T-cell (primary cell): Measurements from ENCODE around the gene MEGF10. TPM values are rescaled to one million over a fixed set of nuclear protein-coding genes. Genes with fewer than 3 reads are reported as not detected.
"Not testable (repeated sequence)": the region's sequence is repeated elsewhere in the genome, so short reads cannot be mapped to it uniquely, and the experiment has no call there.

Experiments used
- ATAC-seq, 4 experiments: fragments of 200-7000 bp in 3 of 4; fragments of 150-1000 bp in 1 of 4; cut with Tn5 transposase; replicated peaks in 1 of 4; 1 replicate in 3 of 4; 2 replicates in 1 of 4; pipeline ENCODE4 v1.10.0; 2021; ENCODE audit warnings: moderate library complexity in 3 of 4, mild to moderate bottlenecking in 2 of 4, moderate number of reproducible peaks in 1 of 4
- CTCF ChIA-PET, 2 donors: fragments of 300-600 bp; sonication (Branson Sonifier 250); formaldehyde crosslinking; loops; one replicate each; lab custom pipeline; 2022; ENCODE audit warnings: antibody characterized with exemption in 2 of 2; lab: Charles Lee
- POLR2A ChIA-PET, 2 donors: fragments of 300-600 bp; sonication (Branson Sonifier 250); formaldehyde crosslinking; loops; one replicate each; lab custom pipeline; 2022; ENCODE audit warnings: antibody characterized with exemption in 2 of 2; lab: Charles Lee
- DNase-seq, 35 experiments: peaks; one replicate each; pipeline versions ENCODE4 v3.0.0 to v3.0.0-alpha.2; 2013 to 2023
- H3K27ac ChIP-seq: one replicate; pipeline ENCODE4 v1.5.1; 2013; ENCODE audit warnings: low read length
- H3K27me3 ChIP-seq, 2 experiments: replicated peaks in 1 of 2; 1 replicate in 1 of 2; 2 replicates in 1 of 2; pipeline versions ENCODE4 v1.6.1 to v1.7.0; 2013; ENCODE audit warnings: low read length in 1 of 2, mixed read lengths in 1 of 2; ENCODE audit not compliant: control insufficient read depth in 2 of 2, insufficient read depth in 2 of 2; ENCODE audit errors: extremely low read depth in 1 of 2
- H3K36me3 ChIP-seq, 2 donors: 1 replicate in 1 of 2; 2 replicates in 1 of 2; pipeline versions ENCODE4 v1.6.1 to v1.7.0; 2013; ENCODE audit warnings: low read length in 1 of 2; ENCODE audit not compliant: control insufficient read depth in 2 of 2, insufficient read depth in 1 of 2; ENCODE audit errors: extremely low read depth in 1 of 2
- H3K4me1 ChIP-seq, 2 experiments: 1 replicate in 1 of 2; 2 replicates in 1 of 2; pipeline versions ENCODE4 v1.6.1 to v1.7.0; 2013; ENCODE audit warnings: low read length in 2 of 2, mixed read lengths in 1 of 2; ENCODE audit not compliant: insufficient read depth in 2 of 2, control insufficient read depth in 1 of 2; ENCODE audit errors: extremely low read depth in 1 of 2
- H3K4me3 ChIP-seq, 2 donors: 1 replicate in 1 of 2; 2 replicates in 1 of 2; pipeline versions ENCODE4 v1.5.1 to v1.7.0; 2013; ENCODE audit warnings: mild to moderate bottlenecking in 2 of 2, low read length in 1 of 2, moderate library complexity in 1 of 2; ENCODE audit not compliant: control insufficient read depth in 1 of 2; ENCODE audit errors: extremely low read depth in 1 of 2
- H3K9me3 ChIP-seq: 2 replicates; pipeline ENCODE4 v1.7.0; 2013
- H3K27ac Mint-ChIP-seq, 2 donors: one replicate each; pipeline ENCODE4 v1.8.0; 2020 to 2021; ENCODE audit warnings: mild to moderate bottlenecking in 2 of 2, mixed read lengths in 2 of 2
- H3K27me3 Mint-ChIP-seq, 2 donors: one replicate each; pipeline ENCODE4 v1.8.0; 2021 to 2022; ENCODE audit warnings: mixed read lengths in 2 of 2
- H3K36me3 Mint-ChIP-seq: one replicate; pipeline ENCODE4 v1.8.0; 2021; ENCODE audit warnings: mixed read lengths
- H3K4me1 Mint-ChIP-seq, 3 donors: one replicate each; pipeline ENCODE4 v1.8.0; 2020 to 2022; ENCODE audit warnings: mixed read lengths in 3 of 3, mild to moderate bottlenecking in 1 of 3
- H3K4me3 Mint-ChIP-seq, 3 donors: one replicate each; pipeline ENCODE4 v1.8.0; 2020 to 2022; ENCODE audit warnings: mild to moderate bottlenecking in 3 of 3, mixed read lengths in 3 of 3, moderate library complexity in 3 of 3
- H3K9me3 Mint-ChIP-seq, 3 donors: one replicate each; pipeline ENCODE4 v1.8.0; 2020 to 2022; ENCODE audit warnings: mixed read lengths in 3 of 3
- WGBS: methylation state at CpG from one replicate; pipeline ENCODE4 v1.1.5; 2013; ENCODE audit warnings: missing lambda C conversion rate; ENCODE audit not compliant: insufficient coverage; 5-methylcytosine and 5-hydroxymethylcytosine counted together
- total RNA-seq, 35 experiments: library from RNA in 6 of 35; stranded (reverse) in 6 of 35; fragments of 120-200 nt in 1 of 35; gene quantifications; one replicate each; pipeline versions ENCODE4 v1.2.1 to v1.2.4 and lab custom pipeline; 2013 to 2026

MEGF10 gene
- total RNA-seq, 5 donors from 2014 or later (not counting 1 experiment from before 2014, with no cell fraction given), result 0.06 to 0.89 (median 0.47) TPM; not detected in 2

- 77% methylated on average over 6 of the region's 9 CpGs for WGBS
- H3K9me3 Mint-ChIP-seq, result peaks cover 4 to 10% (median 6%) of the 10 kb centered on the region in 3 donors
- POLR2A ChIA-PET, result not testable (repeated sequence)
These were observed 22.3 kb upstream of the MEGF10 start for GRCh38 chr5:127268342-127268741.

GRCh38 chr5:127270713-127271112, 19.9 kb upstream of the MEGF10 start:
- H3K4me3 ChIP-seq, H3K4me1 ChIP-seq, H3K27me3 ChIP-seq, H3K4me1 Mint-ChIP-seq, H3K36me3 ChIP-seq, ATAC-seq, H3K4me3 Mint-ChIP-seq, H3K9me3 ChIP-seq, H3K27ac Mint-ChIP-seq, H3K36me3 Mint-ChIP-seq, POLR2A ChIA-PET, CTCF ChIA-PET, DNase-seq, H3K27ac ChIP-seq: not testable (repeated sequence)
- WGBS, result no CpG with 5 or more reads among the region's 4 CpGs
- Mint-ChIP-seq H3K9me3 (peaks cover 4 to 10% (median 6%) of the 10 kb centered on the region in 3 donors), H3K27me3 (peaks cover 24 to 35% of the 10 kb centered on the region in 2 donors)

More at GRCh38 chr5:127268342-127268741, 22.3 kb upstream of the MEGF10 start:
- H3K27me3 ChIP-seq, H3K4me1 Mint-ChIP-seq, H3K36me3 Mint-ChIP-seq, H3K4me3 Mint-ChIP-seq, H3K4me3 ChIP-seq, DNase-seq, H3K36me3 ChIP-seq, CTCF ChIA-PET, H3K4me1 ChIP-seq, ATAC-seq, H3K9me3 ChIP-seq, H3K27ac ChIP-seq, H3K27ac Mint-ChIP-seq: not testable (repeated sequence)
- peaks cover 20 to 27% of the 10 kb centered on the region in 2 donors for H3K27me3 Mint-ChIP-seq

- peaks cover 0 to 6% of the 10 kb centered on the region in 2 experiments for H3K27me3 ChIP-seq
- no peaks in the 10 kb centered on the region for H3K4me1 Mint-ChIP-seq
- H3K36me3 Mint-ChIP-seq, result no peaks in the 10 kb centered on the region
- CTCF ChIA-PET, result no interaction called here
- no peak for ATAC-seq
- no peaks in the 10 kb centered on the region for H3K36me3 ChIP-seq
- H3K9me3 Mint-ChIP-seq, result peaks cover 3 to 8% (median 4%) of the 10 kb centered on the region in 3 donors
- H3K4me3 Mint-ChIP-seq, result no peak overlapping the region
- H3K4me3 ChIP-seq, result no peak overlapping the region
- POLR2A ChIA-PET, result no interaction called here
- peaks cover 17 to 24% of the 10 kb centered on the region in 2 donors for H3K27me3 Mint-ChIP-seq
- H3K4me1 ChIP-seq, result no peaks in the 10 kb centered on the region
- no peak overlapping the region for H3K27ac ChIP-seq
- no peaks in the 10 kb centered on the region for H3K9me3 ChIP-seq
- WGBS, result 100% methylated on average over 1 of the region's 2 CpGs
- DNase-seq, result no peak
- H3K27ac Mint-ChIP-seq, result no peak overlapping the region
These were observed 14.9 kb upstream of the MEGF10 start for GRCh38 chr5:127275641-127276193.

- no peaks in the 10 kb centered on the region for H3K36me3 Mint-ChIP-seq
- no peaks in the 10 kb centered on the region for H3K36me3 ChIP-seq
- DNase-seq, result no peak
- H3K27me3 ChIP-seq, result peaks cover 0 to 8% of the 10 kb centered on the region in 2 experiments
- CTCF ChIA-PET, result no interaction called here
- peaks cover 0 to 5% (median 0%) of the 10 kb centered on the region in 3 donors for H3K4me1 Mint-ChIP-seq
- H3K9me3 ChIP-seq, result no peaks in the 10 kb centered on the region
- H3K27ac Mint-ChIP-seq, result no peak overlapping the region
- WGBS, result 94% methylated on average over 9 of the region's 11 CpGs
- no peak for ATAC-seq
- H3K4me3 Mint-ChIP-seq, result no peak overlapping the region
- peaks cover 8 to 22% of the 10 kb centered on the region in 2 donors for H3K27me3 Mint-ChIP-seq
- no peaks in the 10 kb centered on the region for H3K4me1 ChIP-seq
- no peaks in the 10 kb centered on the region for H3K9me3 Mint-ChIP-seq
- POLR2A ChIA-PET, result no interaction called here
- H3K4me3 ChIP-seq, result no peak overlapping the region
- H3K27ac ChIP-seq, result no peak overlapping the region
These were observed 9.9 kb upstream of the MEGF10 start for GRCh38 chr5:127280491-127281220.

- peaks cover 0 to 5% (median 0%) of the 10 kb centered on the region in 3 donors for H3K4me1 Mint-ChIP-seq
- 90% methylated on average over 3 of the region's 4 CpGs for WGBS
- no peak overlapping the region for H3K4me3 Mint-ChIP-seq
- H3K27me3 Mint-ChIP-seq, result peaks cover 14 to 27% of the 10 kb centered on the region in 2 donors
- no peaks in the 10 kb centered on the region for H3K9me3 ChIP-seq
- no peak for DNase-seq
- H3K36me3 Mint-ChIP-seq, result no peaks in the 10 kb centered on the region
- ChIA-PET POLR2A (no interaction called here), CTCF (no interaction called here)
- H3K27ac ChIP-seq, result no peak overlapping the region
- H3K4me1 ChIP-seq, result no peaks in the 10 kb centered on the region
- ATAC-seq, result no peak
- H3K4me3 ChIP-seq, result no peak overlapping the region
- no peaks in the 10 kb centered on the region for H3K36me3 ChIP-seq
- no peak overlapping the region for H3K27ac Mint-ChIP-seq
- peaks cover 0 to 8% of the 10 kb centered on the region in 2 experiments for H3K27me3 ChIP-seq
- H3K9me3 Mint-ChIP-seq, result no peaks in the 10 kb centered on the region
These were observed 9.0 kb upstream of the MEGF10 start for GRCh38 chr5:127281609-127282008.

- ChIA-PET CTCF (no interaction called here), POLR2A (no interaction called here)
- Mint-ChIP-seq H3K27me3 (peaks cover 60 to 70% of the 10 kb centered on the region in 2 donors), H3K27ac (no peak overlapping the region), H3K9me3 (peaks cover 4 to 12% (median 4%) of the 10 kb centered on the region in 3 donors), H3K36me3 (no peaks in the 10 kb centered on the region), H3K4me3 (no peak overlapping the region), H3K4me1 (peaks cover 9 to 15% (median 12%) of the 10 kb centered on the region in 3 donors)
- DNase-seq (no peak), ATAC-seq (no peak)
- Histone ChIP-seq H3K4me3 (peak overlapping the region in 1 of 2 donors; percentile 23), H3K9me3 (no peaks in the 10 kb centered on the region), H3K4me1 (peaks cover 0 to 8% of the 10 kb centered on the region in 2 experiments), H3K36me3 (no peaks in the 10 kb centered on the region), H3K27ac (no peak overlapping the region), H3K27me3 (peaks cover 15 to 20% of the 10 kb centered on the region in 2 experiments)
- 83% methylated on average over 1 of the region's 1 CpG for WGBS
These were observed 1.9 kb upstream of the MEGF10 start for GRCh38 chr5:127288676-127289075.
